Superior temporal gyrus (tissue), 1 donor: Measurements from ENCODE around the gene LNX1.
"Not testable (repeated sequence)": the region's sequence is repeated elsewhere in the genome, so short reads cannot be mapped to it uniquely, and the experiment has no call there.

ENCODE experiments used
- DNase-seq: peaks from one replicate; pipeline ENCODE4 v3.0.0-alpha.2; 2016; ENCODE audit errors: extremely low spot score

Gene LNX1

DNA sequence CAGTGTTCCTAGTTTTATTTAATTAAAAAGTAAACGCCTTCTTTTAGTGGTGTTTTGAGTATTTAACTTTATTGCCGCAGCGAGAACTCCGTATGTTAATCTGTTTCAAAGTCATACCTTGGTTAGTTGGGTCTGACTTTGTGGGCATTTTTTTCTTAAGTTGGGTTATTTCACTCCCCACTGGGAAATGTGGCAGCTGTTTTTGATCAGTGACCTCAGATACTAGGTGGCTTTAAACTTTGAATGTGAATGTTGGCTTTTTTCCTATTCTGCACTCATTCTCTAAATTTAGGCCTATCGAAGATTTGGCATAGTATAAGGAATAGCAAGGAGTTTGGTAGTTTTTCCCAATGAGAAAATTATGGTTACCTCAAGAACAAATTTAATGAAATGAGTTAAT lies 127.9 kb downstream of the LNX1 start:
- no peak for DNase-seq

DNA sequence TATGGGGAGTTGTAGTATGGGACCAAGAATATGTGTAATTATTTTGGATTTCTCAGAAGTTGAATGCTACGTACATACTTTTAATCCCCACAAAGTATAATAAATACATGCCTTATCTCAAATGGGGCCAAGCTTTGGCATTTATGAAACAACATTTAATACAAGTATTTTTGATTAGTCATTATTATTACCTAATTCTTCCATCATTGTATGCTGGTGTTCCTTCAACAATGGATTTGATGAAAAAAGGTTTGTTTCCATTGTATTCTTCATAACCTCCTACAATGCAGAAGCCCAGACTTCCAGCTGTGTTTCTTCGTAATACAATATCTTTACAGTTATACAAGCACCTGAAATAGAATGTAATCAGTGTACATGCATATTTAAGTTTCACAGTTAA lies 130.0 kb downstream of the LNX1 start:
- no peak for DNase-seq

DNA sequence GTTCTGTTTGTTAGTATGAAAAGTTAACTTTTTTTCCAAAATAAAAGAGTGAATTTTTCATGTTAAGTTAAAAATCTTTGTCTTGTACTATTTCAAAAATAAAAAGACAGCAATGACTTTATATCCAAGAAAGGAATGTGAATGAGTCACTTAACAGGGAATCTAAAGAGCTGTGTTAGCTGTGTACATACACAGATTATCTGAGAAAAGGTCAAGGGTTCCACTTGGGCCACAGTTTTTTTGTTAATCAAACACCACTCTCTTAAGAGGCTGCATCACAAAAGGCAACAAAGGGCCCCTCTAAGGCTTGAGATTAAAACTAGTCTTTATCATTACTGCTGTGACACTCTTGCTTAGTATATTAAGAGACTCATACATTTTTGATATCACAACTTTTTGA lies 131.7 kb downstream of the LNX1 start:
- DNase-seq: no peak

DNA sequence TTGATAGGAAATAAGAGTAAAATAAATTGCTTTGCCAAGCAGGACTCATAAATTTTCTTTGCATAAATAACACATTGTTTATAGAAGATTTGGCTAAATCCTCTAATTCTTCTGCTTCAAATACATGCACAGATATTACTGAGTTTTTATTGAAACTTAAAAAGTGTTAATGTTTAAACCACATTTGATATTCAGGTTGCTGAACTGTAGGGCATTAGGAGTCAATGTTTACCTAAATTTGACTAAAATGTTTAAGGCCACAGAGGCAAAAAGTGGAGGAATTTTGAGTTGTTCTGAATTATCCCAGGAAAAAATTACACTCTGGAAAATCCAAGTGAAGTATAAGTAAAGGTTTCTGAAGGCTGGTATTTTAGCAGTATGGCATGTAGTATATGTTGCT lies 135.1 kb downstream of the LNX1 start:
- no peak for DNase-seq

DNA sequence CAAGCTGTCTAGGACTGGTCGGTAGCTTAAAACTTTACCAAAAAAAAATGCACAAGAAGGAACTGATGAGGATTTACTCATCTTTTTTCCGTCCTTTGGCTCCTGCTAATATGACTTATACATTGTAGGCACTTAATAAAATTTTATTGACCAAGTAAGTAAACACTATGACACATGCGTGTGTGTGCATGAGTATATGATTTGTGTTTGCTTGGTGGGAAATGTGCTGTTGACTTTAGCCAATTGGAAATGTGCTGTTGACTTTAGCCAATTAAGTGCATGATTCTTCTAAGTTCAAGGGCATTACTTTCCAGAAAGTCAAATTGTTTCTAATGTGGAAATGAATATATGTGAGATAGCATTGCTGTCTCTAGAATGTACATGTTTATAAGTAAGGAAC lies 135.5 kb downstream of the LNX1 start:
- no peak for DNase-seq

DNA sequence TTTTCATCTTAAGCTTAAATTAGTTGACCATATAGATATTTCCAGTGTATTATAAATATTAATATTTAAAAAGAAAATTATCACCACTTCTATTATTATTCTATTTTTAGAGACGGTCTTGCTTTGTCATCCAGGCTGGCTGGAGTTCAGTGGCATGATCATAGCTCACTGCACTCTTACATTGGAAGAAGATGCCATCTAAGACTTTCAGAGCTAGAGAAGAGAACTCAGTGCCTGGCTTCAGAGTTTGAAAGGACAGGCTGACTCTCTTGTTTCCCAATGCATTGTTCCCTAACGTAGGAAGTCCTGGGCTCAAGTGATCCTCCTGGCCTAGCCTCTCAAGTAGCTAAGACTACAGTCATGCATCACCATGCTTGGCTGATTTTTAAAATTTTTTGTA lies 137.9 kb downstream of the LNX1 start:
- DNase-seq: no peak

DNA sequence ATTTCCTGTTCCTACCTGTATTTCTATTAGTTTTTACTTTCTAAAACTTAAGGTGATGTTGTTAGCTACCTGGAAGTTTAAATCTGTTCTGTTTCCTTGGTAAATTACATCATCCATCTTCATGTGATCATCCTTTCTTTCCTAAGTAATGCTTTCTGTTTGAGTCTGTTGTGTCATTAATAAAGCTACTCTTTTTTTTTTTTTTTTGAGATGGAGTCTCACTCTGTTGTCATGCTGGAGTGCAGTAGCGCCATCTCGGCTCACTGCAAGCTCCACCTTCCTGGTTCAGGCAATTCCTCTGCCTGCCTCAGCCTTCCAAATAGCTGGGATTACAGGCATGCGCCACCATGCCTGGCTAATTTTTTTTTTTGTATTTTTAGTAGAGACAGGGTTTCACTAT lies 140.5 kb downstream of the LNX1 start:
- DNase-seq: no peak

DNA sequence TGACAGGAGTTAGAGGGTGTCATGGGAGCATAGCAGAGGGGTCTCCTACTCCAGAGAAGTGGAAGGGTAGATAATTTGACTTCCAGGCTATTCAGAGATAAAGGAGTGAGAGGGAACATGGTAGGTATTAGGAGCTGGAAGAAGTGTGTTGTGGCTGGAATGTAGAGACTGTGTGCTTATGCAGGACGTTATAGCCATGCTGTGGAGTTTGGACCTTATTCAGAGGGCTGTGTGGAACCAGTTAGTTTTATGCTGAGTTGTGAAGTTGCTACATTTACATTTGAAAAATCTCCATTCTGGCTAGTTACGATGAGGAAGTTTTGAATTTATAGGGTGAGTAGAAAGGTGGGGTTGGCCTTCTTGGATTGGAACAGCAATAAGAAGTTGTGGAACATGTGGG lies 146.3 kb downstream of the LNX1 start:
- no peak for DNase-seq

DNA sequence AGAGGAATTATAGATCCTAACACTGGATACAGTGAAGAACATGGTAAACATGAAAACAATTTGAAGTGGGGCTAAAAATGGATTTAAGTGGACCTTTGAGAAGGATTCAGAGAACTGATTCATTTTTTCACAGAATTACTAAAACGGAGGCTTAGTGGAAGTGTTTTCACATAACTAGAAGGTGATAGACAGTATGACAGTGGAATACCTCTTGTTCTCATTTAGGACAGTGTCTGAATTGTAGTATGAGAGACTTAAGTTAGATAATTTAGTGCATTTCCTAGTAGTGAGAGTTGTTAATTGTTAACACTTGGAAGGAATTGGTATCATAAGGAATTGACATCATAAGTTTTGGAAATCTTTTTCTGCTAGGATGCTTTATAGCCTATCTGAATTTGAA lies 149.7 kb downstream of the LNX1 start:
- DNase-seq: no peak

DNA sequence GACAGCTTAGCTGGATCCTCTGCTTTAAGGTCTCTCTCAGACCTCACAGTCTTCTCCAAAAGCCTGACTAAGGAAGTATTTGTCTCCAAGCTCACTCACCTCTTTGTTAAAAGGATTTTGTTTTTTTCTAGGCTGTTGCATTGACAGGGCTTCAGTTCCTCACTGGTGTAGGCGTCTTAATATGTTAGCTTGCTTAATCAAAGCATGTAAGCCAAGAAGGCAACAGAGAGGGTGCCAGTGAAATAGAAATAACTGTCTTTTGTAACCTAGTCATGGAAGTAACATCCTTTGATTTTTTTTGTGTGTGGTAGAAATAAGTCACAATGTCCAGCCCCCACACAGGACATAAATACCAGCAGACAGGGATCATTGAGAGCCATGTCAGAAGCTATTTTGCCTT lies 155.0 kb downstream of the LNX1 start:
- DNase-seq: no peak

DNA sequence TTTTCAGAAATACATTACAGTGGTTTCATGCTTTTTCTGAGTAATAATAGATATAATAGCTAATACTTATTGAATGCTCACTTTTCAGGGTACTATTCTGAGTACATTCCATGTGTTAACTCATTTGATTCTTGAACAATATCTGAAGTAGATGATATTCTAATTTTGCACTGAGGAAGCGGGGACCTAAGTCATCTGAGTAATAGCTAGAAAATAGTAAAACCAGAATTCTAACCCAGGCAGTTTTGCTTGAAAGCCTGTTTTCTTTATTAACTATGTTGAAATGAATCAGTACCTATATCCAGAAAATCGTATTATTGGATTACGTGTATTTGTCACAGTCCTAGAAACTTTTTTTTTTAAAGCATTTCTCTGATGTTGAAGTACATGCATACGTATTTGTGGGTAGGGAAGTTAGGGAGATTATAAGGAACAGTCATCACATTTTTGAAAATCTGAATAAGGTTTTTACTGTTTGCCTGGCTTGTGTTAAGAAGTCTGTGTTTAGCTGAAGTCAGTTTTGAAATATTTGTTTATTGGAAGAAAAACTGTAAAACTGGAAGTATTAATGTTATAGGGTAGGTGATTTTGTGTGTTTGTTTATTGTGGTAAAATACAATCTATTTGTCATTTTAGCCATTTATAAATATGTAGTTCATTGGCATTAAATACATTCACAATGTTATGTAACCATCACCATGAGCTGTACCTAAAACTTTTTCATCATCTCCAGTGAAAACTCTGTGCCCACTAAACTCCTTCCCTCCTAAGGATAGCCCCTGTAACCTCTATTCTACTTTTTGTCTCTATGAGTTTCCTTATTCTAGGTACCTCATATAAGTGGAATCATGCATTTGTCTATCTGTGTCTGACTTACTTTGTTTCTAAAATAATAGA lies 158.5 kb downstream of the LNX1 start:
- DNase-seq: no peak

DNA sequence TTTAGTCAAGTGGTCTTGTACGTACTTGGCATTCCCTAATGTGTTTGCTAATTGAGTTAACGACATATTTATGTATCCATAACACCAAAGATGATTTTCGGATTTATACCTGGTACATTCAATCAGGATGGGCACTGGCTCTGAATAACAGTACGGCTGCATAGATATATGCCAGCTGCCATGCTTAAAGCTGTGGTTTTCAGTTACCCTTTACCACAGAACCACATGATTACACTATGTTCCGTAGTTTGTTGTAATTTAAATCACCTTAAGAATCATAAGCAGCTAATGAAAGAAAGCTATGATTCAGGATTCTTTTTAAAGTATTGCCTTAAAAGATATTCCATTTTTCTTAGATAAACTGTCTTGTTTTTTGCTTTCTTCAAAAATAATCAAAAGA lies 160.2 kb downstream of the LNX1 start:
- no peak for DNase-seq

DNA sequence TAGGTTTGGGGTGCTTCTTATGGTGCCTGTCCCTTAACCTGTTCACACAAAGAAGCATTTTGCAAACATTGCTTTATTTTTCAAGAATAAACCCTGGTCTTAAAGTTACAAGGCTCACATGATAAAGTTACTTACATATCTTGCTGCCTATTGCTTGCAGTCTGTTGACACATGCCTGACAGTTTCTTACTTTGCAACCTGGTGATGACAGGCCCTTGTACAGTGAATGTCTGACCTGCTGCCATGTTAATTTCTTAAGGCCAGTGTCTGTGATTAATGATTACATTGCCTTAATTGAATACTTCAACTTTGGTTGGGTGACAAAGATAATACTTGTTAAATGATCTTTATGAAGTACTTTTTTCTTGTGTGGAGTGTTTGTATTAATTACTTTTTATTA lies 163.9 kb downstream of the LNX1 start:
- DNase-seq: no peak

DNA sequence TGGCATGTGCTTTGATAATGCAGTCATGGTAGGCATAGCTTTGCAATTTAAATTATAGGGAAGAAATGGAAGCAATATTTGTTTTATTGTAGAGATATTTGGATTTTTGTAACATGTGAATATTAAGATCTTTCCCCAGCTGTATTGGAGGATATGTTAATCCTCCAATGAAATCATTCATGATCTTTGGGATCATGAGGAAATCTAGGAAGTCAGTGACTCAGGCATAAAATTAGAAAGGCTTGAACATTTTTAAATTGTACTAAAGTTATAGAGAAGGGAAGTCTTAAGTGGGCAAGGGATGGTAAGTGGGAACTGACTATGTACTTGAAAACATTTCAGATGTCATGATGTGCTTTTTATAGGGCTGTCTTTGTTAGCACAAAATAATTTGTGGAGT lies 167.0 kb downstream of the LNX1 start:
- DNase-seq: no peak

DNA sequence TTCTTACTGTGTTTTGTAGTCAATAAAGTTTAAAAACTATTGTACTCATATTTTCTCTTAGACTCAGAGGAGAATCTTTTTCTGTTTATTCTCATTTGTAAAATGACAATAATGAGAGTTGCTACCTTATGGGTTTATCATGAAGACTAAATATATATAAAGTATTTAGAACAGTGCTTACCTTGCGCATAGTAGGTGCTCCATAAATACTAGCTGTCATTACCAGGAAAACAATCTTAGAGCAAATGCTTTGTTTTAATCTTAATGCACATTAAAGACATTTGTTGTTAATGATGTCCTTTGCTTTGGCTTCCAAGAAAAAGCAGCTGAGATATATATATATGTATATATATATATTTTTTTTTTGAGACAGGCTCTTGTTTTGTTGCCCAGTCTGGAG lies 168.9 kb downstream of the LNX1 start:
- no peak for DNase-seq

DNA sequence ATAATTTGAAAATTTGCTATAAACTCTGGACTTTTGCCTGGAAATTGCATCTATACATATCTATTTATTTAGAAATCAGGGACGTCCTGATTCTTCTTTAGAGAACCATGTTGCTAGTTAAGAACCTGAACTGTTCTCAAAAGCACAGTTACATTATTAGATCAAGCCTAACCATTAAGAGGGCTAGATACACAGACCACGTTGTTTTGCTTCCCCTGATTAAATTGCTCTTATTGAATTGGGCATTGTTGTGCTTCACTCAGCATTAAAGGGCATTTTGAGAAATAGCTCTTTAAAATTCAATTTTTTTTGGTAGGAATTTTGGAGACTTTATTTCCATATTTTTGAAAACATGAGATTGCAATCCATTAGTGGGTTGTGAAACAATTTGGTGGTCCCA lies 169.5 kb downstream of the LNX1 start:
- no peak for DNase-seq

DNA sequence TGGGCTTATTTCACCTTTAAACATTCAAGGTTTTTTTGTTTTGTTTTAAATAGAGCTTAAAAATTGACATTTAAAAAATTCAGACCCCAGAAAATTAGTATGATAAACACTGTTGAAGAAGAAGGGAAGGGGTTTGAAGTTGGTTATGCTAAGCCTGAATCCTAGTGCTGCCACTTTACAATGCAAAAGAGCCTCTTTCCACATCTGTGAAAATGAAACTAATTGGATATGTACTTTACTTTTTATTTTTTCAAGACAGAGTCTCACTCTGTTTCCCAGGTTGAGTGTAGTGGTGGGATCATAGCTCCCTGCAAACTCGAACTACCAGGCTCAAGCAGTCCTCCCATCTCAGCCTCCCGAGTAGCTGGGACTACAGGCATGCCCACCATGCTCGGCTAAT lies 172.1 kb downstream of the LNX1 start:
- no peak for DNase-seq

DNA sequence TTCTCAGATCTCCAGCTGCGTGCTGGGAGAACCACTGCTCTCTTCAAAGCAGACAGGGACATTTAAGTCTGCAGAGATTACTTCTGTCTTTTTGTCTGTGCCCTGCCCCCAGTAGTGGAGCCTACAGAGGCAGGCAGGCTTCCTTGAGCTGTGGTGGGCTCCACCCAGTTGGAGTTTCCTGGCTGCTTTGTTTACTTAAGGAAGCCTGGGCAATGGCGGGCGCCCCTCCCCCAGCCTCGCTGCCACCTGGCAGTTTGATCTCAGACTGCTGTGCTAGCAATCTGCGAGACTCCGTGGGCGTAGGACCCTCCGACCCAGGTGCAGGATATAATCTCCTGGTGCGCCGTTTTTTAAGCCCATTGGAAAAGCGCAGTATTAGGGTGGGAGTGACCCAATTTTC lies 181.8 kb downstream of the LNX1 start:
- not testable (repeated sequence) for DNase-seq
